Measurements from ENCODE around the gene CKS2.

CKS2 gene

GRCh38 chr9:89351584-89352300, 40.7 kb downstream of the CKS2 start:
- no peak for DNase-seq

GRCh38 chr9:89352451-89352850, 41.5 kb downstream of the CKS2 start:
- no peak for DNase-seq

- DNase-seq: no peak
Observed at GRCh38 chr9:89352874-89353649, 42.1 kb downstream of the CKS2 start.

DNA sequence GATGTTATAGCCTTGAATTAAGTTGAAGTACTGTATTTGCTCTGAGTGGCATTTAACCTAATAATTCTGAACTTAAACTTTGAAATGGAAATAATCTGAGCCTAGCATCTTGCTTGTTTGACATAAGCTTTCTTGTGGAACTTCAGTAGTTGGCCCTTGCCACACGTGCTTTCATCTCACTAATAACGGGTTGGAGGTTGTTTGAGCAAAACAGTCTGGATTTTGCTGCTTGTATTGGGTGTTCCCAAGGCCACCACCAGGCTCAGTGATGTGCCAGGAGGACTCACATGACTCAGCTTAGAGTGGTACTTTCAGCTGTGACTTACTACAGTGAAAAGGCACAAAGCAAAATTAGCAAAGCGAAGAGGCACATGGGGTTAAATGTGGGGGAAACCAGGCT, 43.0 kb downstream of the CKS2 start:
- DNase-seq: no peak

GRCh38 chr9:89354471-89354870, 43.5 kb downstream of the CKS2 start:
- no peak for DNase-seq

- DNase-seq: no peak
Observed at GRCh38 chr9:89356782-89357181, 45.8 kb downstream of the CKS2 start.

DNA sequence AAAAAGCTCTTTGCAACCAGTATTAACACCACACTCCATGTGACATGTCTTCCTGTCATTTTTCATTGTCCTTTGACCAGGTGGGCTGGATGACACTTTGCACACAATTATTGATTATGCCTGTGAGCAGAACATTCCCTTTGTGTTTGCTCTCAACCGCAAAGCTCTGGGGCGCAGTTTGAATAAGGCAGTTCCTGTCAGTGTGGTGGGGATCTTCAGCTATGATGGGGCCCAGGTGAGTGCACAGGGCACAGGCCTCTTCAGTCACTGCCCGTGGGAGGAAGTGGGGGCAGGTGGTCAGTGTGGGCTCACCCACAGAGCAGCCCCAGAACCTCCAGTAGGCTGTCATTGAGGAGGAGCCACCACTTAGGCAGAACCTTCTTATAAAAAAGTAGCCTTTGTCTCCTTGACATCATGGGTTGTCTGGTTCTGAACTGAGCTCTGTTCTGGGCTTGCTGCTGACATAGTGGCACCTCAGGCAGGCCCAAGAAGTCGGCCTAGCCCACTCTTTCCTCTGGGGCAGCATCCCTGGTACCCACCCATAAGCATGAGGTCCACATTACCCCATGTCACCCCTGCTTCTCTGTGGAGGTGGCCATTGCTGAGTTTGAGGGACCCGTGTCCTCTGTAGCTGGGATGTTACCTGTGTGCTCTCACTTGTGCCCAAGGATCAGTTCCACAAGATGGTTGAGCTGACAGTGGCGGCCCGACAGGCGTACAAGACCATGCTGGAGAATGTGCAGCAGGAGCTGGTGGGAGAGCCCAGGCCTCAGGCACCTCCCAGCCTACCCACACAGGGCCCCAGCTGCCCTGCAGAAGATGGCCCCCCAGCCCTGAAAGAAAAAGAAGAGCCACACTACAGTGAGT, 46.6 kb downstream of the CKS2 start:
- no peak for DNase-seq

DNA sequence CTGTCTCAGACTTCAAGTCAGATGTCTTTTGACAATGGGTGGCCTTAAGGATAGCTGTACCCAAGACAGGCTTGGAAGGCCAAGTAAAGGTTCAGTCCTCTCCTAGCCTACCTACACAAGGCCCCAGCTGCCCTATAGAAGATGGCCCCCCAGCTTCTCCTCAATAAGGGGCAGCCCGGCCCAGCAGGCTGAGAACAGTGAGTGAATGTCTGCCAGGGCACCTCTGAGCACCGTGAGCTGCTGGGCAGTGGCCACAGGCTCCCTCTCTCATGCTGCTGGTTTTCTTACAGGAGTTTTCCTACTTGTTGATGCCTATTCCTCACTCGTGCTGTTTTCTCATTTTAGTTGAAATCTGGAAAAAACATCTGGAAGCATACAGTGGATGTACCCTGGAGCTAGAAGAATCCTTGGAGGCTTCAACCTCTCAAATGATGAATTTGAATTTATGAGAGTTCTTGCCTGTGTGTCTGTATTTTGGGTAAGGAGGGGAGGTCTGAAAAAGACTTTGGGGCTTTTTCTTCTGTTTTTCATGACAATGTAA, 47.5 kb downstream of the CKS2 start:
- no peak for DNase-seq

GRCh38 chr9:89358985-89359384, 48.0 kb downstream of the CKS2 start:
- no peak for DNase-seq

- peak; percentile 3 for DNase-seq
Observed at GRCh38 chr9:89359751-89360261, 48.8 kb downstream of the CKS2 start.

GRCh38 chr9:89360465-89360864, 49.5 kb downstream of the CKS2 start:
- DNase-seq: no peak

DNA sequence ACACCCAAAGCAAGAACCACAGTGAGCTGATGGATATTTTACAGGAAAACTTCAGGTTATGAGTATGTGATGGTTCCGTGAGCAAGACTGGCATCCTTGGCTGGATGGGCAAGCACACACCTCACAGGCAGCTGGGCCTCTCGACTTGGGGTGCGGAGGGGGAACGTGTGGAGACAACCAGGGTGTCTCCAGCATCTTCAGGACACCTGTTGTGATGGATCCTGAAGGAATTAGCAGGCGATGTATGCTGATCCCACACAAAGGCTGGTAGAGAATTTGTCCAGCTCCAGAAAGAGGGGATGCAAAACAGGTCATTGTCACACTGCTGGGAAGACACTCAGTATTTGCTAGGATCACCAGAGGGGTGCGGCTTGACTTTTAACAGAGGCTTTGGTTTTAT, 50.0 kb downstream of the CKS2 start:
- no peak for DNase-seq

- DNase-seq: no peak
Observed at GRCh38 chr9:89361816-89362646, 51.0 kb downstream of the CKS2 start.

GRCh38 chr9:89362647-89363310, 51.8 kb downstream of the CKS2 start:
- DNase-seq: no peak

- no peak for DNase-seq
Observed at GRCh38 chr9:89363311-89363670, 52.3 kb downstream of the CKS2 start.

GRCh38 chr9:89363921-89364665, 53.1 kb downstream of the CKS2 start:
- no peak for DNase-seq

GRCh38 chr9:89364666-89365531, 53.9 kb downstream of the CKS2 start:
- DNase-seq: no peak

DNA sequence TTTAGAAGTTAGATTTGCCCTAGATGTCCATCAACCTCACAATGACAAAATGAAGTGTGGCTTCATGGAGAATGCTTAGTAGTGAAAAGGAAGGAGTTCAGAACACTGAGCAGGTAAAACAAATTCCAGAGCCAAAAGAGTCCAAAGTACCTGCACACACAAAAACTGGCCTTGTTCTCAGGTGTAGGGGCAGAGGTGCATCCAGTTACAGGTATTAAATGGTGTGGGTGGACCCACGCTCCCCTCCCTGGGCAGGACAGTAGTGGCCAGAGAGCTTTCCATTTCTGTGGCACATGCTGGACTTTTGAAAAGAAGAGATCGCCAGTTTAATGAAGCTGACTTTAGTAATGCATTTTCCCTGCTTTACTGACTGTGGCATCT, 54.5 kb downstream of the CKS2 start:
- no peak for DNase-seq
